Hematopoietic multipotent progenitor cell treated with erythropoietin and hydrocortisone succinate and interleukin-3 and kit ligand, for 17 days (in vitro differentiated cells): Measurements from ENCODE around the gene TNF.
"Not testable (repeated sequence)": the region's sequence is repeated elsewhere in the genome, so short reads cannot be mapped to it uniquely, and the experiment has no call there.

ENCODE experiments used
- DNase-seq: peaks from one replicate; pipeline ENCODE4 v3.0.0-alpha.2; 2015; ENCODE audit warnings: low spot score

Gene TNF

GRCh38 chr6:31588871-31589650 lies 13.7 kb downstream of the TNF start:
- no peak for DNase-seq

DNA sequence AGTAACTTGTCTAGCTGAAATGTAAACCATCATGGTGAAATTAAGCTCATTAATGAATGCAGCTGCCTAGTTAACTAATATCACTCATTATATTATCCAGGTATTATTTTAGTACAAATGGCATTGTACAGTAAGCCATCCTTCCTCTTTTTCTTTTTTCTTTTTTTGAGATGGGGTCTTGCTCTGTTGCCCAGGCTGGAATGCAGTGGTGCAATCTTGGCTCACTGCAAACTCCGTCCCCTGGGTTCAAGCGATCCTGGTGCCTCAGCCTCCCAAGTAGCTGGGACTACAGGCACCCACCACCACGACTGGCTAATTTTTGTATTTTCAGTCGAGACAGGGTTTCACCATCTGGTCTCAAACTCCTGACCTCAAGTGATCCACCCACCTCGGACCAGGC lies 15.3 kb downstream of the TNF start:
- DNase-seq, result not testable (repeated sequence)

GRCh38 chr6:31592396-31592771 lies 17.0 kb downstream of the TNF start:
- no peak for DNase-seq

DNA sequence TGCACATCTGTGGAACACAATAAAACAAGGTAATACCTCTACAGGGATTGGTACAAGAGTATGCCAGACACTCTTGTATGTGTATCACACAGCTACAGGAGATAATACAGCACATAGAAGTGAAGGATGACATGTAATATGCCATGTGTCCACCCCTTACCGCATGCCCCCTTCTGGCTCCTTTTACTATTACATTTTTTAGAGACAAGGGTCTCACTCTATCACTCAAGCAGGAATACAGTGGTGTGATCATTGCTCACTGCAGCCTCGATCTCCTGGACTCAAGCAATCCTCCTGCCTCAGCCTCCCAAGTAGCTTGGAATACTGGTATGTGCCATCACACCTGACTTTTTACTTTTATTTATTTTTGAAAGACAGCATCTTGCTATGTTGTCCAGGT lies 21.6 kb downstream of the TNF start:
- DNase-seq, result peak; percentile 29

- no peak for DNase-seq
Observed at GRCh38 chr6:31607317-31607716, 32.0 kb downstream of the TNF start.

DNA sequence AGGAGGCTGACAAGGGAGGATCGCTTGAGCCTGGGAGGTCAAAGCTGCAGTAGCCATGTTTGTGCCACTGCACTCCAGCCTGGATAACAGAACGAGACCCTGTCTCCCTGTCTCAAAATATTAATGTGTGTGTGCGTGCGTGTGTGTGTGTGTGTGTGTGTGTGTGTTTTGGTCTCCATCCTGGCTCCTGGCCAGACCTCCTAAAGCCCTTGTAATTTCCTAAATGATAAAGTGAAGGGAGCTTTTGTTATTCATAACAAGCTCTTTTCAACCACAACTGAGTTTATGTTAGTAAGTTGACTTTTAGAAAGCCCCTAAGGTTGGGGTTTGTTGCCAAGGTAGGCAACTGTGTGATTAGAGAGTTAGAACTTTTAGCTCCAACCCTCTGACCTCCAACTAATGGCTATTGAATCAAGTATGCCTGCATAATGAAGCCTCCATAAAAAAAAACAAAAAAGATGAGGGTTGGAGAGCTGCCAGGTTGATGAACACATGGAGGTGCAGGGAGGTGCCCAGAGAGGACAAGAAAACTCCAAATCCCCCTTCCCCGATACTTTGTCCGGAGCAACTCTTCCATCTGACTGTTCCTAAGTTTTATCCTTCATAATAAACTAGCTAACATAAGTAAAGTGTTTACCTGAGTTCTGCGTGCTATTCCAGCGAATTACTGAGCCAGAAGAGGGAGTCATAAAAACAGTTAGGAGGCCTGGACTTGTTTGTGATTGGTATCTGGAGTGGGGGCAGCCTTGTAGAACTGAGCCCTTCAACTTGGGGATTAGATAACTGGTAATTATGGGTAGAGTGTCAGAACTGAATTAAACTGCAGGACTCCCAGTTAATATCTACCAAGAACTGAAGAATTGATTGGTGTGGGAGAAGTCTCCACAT lies 34.4 kb downstream of the TNF start:
- DNase-seq, result no peak

DNA sequence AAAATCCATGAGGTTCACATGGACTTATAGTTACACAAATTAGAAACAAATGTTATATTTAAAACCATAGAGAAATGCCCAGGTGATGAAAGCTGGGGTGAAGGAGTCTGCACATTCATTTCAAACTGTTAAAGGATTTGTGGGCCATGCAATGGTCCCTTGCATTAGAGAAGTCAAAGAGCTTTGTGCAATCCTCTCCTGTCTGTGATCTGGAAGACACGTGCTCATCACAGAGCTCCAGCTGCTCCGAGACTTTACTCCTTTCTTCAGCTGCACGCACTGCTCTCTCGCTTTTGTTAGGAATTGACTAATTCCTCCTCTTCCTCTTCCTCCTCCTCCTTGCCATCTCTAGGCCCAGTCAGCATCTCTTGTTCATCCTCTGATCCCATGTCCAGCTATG lies 35.6 kb downstream of the TNF start:
- no peak for DNase-seq

DNA sequence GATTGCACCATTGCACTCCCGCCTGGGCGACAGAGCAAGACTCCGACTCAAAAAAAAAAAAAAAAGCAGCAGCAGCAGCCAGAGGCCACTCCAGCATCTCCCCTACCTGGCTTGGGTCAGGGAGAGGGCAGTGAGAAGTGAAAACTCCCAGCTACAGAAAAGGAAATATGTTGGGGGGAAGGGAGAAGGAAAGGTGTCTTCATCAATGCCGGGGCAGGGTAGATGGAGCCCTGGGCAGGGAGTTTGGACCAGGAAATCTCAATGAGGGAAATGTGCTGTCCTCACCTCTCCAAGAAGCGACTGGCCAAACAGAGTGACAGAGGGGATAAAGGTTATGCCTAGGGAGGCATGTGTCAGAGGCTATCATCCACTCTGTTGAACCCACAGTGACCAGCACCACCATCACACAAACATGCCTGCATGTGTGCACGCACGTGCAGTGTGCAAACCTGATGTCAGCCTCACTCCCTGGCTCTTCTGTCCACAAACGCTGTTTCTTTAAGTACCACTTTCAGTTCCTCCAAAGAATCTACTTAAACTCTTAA lies 38.8 kb downstream of the TNF start:
- DNase-seq, result no peak

- no peak for DNase-seq
Observed at GRCh38 chr6:31614684-31615578, 39.6 kb downstream of the TNF start, which contains the start of gene AIF1. Gene AIF1 (plus strand): TSS chr6:31615234. CDS start chr6:31615330, 96 bp downstream.

- no peak for DNase-seq
Observed at GRCh38 chr6:31615748-31616147, 40.4 kb downstream of the TNF start.

- no peak for DNase-seq
Observed at GRCh38 chr6:31617010-31617409, 41.6 kb downstream of the TNF start.

GRCh38 chr6:31619805-31620585 lies 44.6 kb downstream of the TNF start:
- peak; percentile 96 for DNase-seq

DNA sequence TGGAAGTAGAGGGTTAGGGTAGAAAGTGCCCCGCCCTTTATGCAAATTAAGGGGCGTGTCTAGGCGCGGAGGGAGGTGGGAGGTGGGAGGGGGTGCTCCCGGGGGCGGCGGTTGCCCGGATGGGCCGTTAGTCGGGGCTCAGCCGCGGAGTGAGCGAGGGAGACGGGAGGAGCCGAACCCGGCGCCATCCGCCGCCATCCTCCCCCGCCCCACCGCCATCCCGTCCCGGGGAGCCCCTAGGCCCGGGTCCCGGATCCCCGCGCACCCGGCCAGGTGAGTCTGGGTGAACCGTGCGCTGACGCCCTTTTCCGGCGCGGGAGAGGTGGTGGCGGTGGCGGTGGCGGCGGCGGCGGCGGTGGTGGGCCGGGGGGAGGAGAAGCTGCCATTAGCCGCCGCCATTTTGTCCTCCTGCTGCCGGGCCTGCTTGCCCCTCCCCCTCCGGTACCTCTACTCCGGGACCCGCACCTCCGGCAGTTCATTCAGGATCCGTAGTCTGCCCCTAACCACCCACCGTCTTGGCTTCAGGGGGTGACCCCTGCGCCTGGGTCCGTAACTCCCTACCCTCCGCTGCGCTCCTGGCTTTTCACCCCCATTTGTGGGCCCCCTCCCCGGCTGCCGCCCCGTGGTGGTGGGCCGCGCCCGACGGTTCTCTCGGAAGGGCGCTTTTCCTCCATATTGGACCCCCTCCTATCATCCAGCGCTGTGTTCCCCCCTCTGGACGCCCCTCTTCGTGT lies 45.4 kb downstream of the TNF start, which contains the start of gene PRRC2A:
TSS of gene PRRC2A (plus strand) at position 130 of the 734 bp plus-strand sequence. CDS start 2,075 bp downstream, outside the sequence.
- DNase-seq, result no peak

DNA sequence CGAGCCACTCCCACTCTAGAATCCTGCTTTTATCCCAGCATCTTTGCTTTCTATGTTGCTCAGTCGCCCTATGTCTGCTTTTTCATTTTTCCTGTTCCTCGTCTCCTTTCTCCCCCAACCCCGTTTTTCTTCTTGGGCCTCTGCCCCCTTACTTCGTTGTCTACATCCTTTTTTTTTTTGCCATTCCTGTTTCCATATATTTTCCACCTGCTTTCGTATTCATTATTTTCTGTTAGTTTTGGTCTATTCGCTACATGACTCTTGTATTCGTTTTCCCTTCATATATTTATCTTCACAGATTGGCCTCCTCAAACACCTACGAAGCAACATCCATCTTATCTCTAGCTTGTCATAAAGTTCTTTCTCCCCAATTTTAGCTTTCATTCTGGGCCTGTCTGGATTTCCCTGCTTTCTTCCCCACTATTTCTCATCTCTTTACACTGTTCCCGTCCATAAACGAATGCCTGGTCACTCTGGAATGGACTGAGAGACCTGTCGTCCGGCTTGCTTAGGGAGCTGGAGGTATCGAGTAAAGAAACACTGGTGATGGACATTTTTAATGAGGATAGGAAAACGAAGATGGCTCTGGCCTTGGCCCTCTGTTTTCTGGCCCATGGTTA lies 46.1 kb downstream of the TNF start:
- DNase-seq, result no peak

GRCh38 chr6:31621991-31622390 lies 46.6 kb downstream of the TNF start:
- no peak for DNase-seq

DNA sequence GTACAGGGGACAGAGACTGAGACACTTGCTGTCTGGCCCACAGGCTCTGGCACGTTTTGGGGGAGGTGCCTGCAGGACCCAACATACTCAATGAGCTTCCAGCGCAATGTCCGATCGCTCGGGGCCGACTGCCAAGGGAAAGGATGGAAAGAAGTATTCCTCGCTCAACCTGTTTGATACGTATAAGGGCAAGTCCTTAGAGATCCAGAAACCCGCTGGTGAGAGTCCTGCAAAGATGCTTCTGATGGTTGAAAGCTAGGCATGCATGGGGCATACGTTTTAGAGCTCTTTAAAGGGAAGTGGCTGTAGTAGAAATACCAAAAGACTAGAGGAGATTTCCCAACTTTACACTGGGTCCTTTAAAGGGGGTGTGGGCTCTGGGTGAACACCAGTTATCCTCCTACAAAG lies 47.3 kb downstream of the TNF start:
- no peak for DNase-seq

DNA sequence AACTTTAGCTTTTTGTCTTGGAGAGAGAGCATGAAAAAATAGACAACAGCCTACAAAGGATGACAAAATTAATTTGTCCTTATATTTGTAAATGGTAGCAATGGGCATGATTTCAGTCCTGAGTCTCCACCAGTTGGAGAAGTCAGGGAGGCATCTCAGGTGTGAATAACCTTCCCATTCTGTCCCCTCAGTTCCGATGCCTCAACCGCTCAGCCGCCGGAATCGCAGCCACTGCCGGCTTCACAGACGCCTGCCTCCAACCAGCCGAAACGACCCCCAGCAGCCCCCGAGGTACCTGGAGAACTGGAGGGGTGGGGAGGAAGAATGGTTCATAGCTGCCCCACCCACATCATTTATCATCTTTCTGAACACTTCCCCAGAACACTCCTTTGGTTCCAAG lies 48.7 kb downstream of the TNF start:
- no peak for DNase-seq

GRCh38 chr6:31626952-31627351 lies 51.6 kb downstream of the TNF start:
- no peak for DNase-seq

DNA sequence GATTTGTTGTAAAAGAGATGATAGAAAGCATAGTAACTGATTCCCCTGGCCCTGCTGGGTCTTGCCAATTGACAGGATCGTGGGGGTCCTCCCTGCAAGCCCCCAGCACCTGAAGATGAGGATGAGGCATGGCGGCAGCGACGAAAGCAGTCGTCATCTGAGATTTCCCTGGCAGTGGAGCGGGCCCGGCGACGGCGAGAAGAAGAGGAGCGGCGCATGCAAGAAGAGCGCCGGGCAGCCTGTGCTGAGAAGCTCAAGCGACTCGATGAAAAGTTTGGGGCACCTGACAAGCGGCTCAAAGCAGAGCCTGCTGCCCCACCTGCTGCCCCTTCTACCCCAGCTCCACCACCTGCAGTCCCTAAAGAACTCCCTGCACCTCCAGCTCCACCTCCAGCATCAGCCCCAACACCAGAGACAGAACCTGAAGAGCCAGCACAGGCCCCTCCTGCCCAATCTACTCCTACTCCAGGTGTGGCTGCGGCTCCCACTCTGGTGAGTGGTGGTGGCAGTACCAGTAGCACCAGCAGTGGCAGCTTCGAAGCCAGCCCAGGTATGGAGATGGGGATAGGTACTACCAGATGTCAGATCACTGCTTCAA lies 52.4 kb downstream of the TNF start:
- DNase-seq, result no peak
